GM23338 (cell line): Measurements from ENCODE around the gene SORCS3. TPM values are rescaled to one million over a fixed set of nuclear protein-coding genes. Genes with fewer than 3 reads are reported as not detected.

Source experiments
- ATAC-seq: fragments of 200-7000 bp; cut with Tn5 transposase; 3 replicates; pipeline ENCODE4 v1.9.1; 2020
- DNase-seq: peaks from one replicate; pipeline ENCODE4 v3.0.0-alpha.2; 2015; ENCODE audit warnings: low spot score
- H2AFZ ChIP-seq: fragments of 200-600 bp; sonication (generic); 2 replicates; pipeline ENCODE4 v1.8.0; 2016; ENCODE audit warnings: antibody characterized with exemption, mild to moderate bottlenecking, moderate library complexity
- H3F3A ChIP-seq: fragments of 200-600 bp; sonication (generic); replicated peaks from 2 replicates; pipeline ENCODE4 v1.8.0; 2017; ENCODE audit warnings: antibody characterized with exemption, mixed run types, low read depth
- H3K27ac ChIP-seq: fragments of 200-600 bp; sonication (generic); 2 replicates; pipeline ENCODE4 v1.6.1; 2016; ENCODE audit warnings: low read depth
- H3K27me3 ChIP-seq: fragments of 200-600 bp; sonication (generic); 2 replicates; pipeline ENCODE4 v1.8.0; 2016; ENCODE audit warnings: mild to moderate bottlenecking, mixed run types, moderate library complexity; ENCODE audit not compliant: insufficient read depth
- H3K36me3 ChIP-seq: fragments of 200-600 bp; sonication (generic); 2 replicates; pipeline ENCODE4 v1.8.0; 2016; ENCODE audit warnings: mild to moderate bottlenecking; ENCODE audit not compliant: insufficient read depth
- H3K4me1 ChIP-seq: fragments of 200-600 bp; sonication (generic); 2 replicates; pipeline ENCODE4 v1.8.0; 2016; ENCODE audit warnings: mild to moderate bottlenecking, moderate library complexity; ENCODE audit not compliant: insufficient read depth
- H3K4me2 ChIP-seq: fragments of 200-600 bp; sonication (generic); 2 replicates; pipeline ENCODE4 v1.7.1; 2017; ENCODE audit warnings: mixed run types
- H3K4me3 ChIP-seq: fragments of 200-600 bp; sonication (generic); 2 replicates; pipeline ENCODE4 v1.6.1; 2016; ENCODE audit warnings: mixed run types
- H3K79me2 ChIP-seq: fragments of 200-600 bp; sonication (generic); replicated peaks from 2 replicates; pipeline ENCODE4 v1.8.0; 2017; ENCODE audit warnings: mild to moderate bottlenecking; ENCODE audit not compliant: insufficient read depth
- H3K9me2 ChIP-seq: fragments of 200-600 bp; sonication (generic); 2 replicates; pipeline ENCODE4 v1.8.0; 2017; ENCODE audit not compliant: insufficient read depth
- H4K20me1 ChIP-seq: fragments of 200-600 bp; sonication (generic); replicated peaks from 2 replicates; pipeline ENCODE4 v1.8.0; 2017; ENCODE audit warnings: mild to moderate bottlenecking; ENCODE audit not compliant: insufficient read depth
- H3K27ac Mint-ChIP-seq: 2 replicates; pipeline ENCODE4 v1.8.0; 2020; ENCODE audit warnings: inconsistent platforms, mild to moderate bottlenecking, moderate library complexity, mixed read lengths
- H3K27me3 Mint-ChIP-seq: 3 replicates; pipeline ENCODE4 v1.8.0; 2022; ENCODE audit warnings: low read depth, mild to moderate bottlenecking, moderate library complexity, mixed read lengths, inconsistent platforms; ENCODE audit not compliant: insufficient read depth, poor library complexity
- H3K36me3 Mint-ChIP-seq: 3 replicates; pipeline ENCODE4 v1.8.0; 2021; ENCODE audit warnings: low read depth, mild to moderate bottlenecking, inconsistent platforms, moderate library complexity, mixed read lengths
- H3K4me1 Mint-ChIP-seq: 3 replicates; pipeline ENCODE4 v1.8.0; 2020; ENCODE audit warnings: mild to moderate bottlenecking, inconsistent platforms, mixed read lengths
- H3K4me3 Mint-ChIP-seq: 3 replicates; pipeline ENCODE4 v1.8.0; 2021; ENCODE audit warnings: moderate library complexity, mild to moderate bottlenecking, inconsistent platforms, mixed read lengths
- H3K9me3 Mint-ChIP-seq: 3 replicates; pipeline ENCODE4 v1.8.0; 2020; ENCODE audit warnings: moderate library complexity, mild to moderate bottlenecking, inconsistent platforms, mixed read lengths
- CREB1 ChIP-seq: fragments of 250-450 bp; sonication (Bioruptor Pico); IDR thresholded peaks from 2 replicates; pipeline ENCODE4 v1.5.0; 2020; ENCODE audit warnings: low read depth, mild to moderate bottlenecking, moderate library complexity
- EZH2 ChIP-seq: fragments of 200-600 bp; sonication (generic); IDR thresholded peaks from one replicate; pipeline ENCODE4 v1.8.0; 2017; ENCODE audit warnings: antibody characterized with exemption, mild to moderate bottlenecking, low read depth; ENCODE audit not compliant: unreplicated experiment
- NANOG ChIP-seq: IDR thresholded peaks from 2 replicates; pipeline ENCODE4 v1.6.1; 2016; ENCODE audit warnings: antibody characterized with exemption, borderline replicate concordance
- POLR2AphosphoS5 ChIP-seq: IDR thresholded peaks from 2 replicates; pipeline ENCODE4 v1.6.1; 2016; ENCODE audit warnings: antibody characterized with exemption, low read depth
- REST ChIP-seq: IDR thresholded peaks from one replicate; pipeline ENCODE4 v1.6.1; 2018; ENCODE audit warnings: antibody characterized with exemption; ENCODE audit not compliant: unreplicated experiment
- STAT1 ChIP-seq: IDR thresholded peaks from one replicate; pipeline ENCODE4 v1.6.1; 2016; ENCODE audit warnings: antibody characterized with exemption; ENCODE audit not compliant: unreplicated experiment
- ZNF114 ChIP-seq: fragments of 250-450 bp; sonication (Bioruptor Pico); IDR thresholded peaks from 2 replicates; pipeline ENCODE4 v1.5.0; 2020; ENCODE audit warnings: mild to moderate bottlenecking, moderate library complexity
- ZNF331 ChIP-seq: fragments of 250-450 bp; sonication (Bioruptor Pico); IDR thresholded peaks from 2 replicates; pipeline ENCODE4 v1.5.0; 2020; ENCODE audit warnings: low read depth, mild to moderate bottlenecking, moderate library complexity
- ZNF462 ChIP-seq: fragments of 250-450 bp; sonication (Bioruptor Pico); IDR thresholded peaks from 2 replicates; pipeline ENCODE4 v1.5.0; 2020; ENCODE audit warnings: mild to moderate bottlenecking, moderate library complexity
- polyA plus RNA-seq: library from polyadenylated mRNA; unstranded; fragments of >200 nt; fragmentation: Nextera tagmentation; extraction: Ambion mirVana; gene quantifications from 2 replicates; pipeline ENCODE4 v1.2.1, GENCODE V29; 2016
- total RNA-seq: library from RNA; depleted of rRNA; stranded (reverse); fragments of >200 nt; shearing (Covaris generic); gene quantifications from 2 replicates; pipeline ENCODE4 v1.2.3, GENCODE V29; 2014
- TF ChIP-seq, protein P1 (sequence below), 2 experiments: fragments of 200-600 bp in 1 of 2; sonication (generic) in 1 of 2; conservative IDR thresholded peaks; 2 replicates each; pipeline versions ENCODE4 v1.5.1 to v1.6.1; 2016 to 2017; ENCODE audit warnings: antibody characterized with exemption in 2 of 2, low read depth in 2 of 2, mild to moderate bottlenecking in 2 of 2, moderate library complexity in 1 of 2

SORCS3 gene
- total and polyA plus RNA-seq, 2 experiments from 2014 or later: 0.37 to 1.4 TPM

- no peak for TF ChIP-seq ZNF462 (CRISPR knock-in tag)
- TF ChIP-seq, protein P1, sequence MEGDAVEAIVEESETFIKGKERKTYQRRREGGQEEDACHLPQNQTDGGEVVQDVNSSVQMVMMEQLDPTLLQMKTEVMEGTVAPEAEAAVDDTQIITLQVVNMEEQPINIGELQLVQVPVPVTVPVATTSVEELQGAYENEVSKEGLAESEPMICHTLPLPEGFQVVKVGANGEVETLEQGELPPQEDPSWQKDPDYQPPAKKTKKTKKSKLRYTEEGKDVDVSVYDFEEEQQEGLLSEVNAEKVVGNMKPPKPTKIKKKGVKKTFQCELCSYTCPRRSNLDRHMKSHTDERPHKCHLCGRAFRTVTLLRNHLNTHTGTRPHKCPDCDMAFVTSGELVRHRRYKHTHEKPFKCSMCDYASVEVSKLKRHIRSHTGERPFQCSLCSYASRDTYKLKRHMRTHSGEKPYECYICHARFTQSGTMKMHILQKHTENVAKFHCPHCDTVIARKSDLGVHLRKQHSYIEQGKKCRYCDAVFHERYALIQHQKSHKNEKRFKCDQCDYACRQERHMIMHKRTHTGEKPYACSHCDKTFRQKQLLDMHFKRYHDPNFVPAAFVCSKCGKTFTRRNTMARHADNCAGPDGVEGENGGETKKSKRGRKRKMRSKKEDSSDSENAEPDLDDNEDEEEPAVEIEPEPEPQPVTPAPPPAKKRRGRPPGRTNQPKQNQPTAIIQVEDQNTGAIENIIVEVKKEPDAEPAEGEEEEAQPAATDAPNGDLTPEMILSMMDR (conservative IDR thresholded peaks at IDR 0.05; ENCODE audit: low read depth in 2 of 2): no peak; a peak in 1 of 4 replicates
- no peak for TF ChIP-seq CREB1 (CRISPR knock-in tag)
Measured at GRCh38 chr10:104767745-104768144, 126.7 kb downstream of the SORCS3 start (continued).

- H3K36me3 ChIP-seq: no peaks in the 10 kb centered on the region
- H3K9me2 ChIP-seq: no peaks in the 10 kb centered on the region; the same call in 1 of the 2 replicates
- no peak overlapping the region for H2AFZ ChIP-seq
- Mint-ChIP-seq H3K36me3 (no peaks in the 10 kb centered on the region), H3K4me3 (no peak overlapping the region), H3K9me3 (no peaks in the 10 kb centered on the region), H3K27me3 (peaks cover 7% of the 10 kb centered on the region), H3K4me1 (peaks cover 15% of the 10 kb centered on the region), H3K27ac (no peak overlapping the region)
- no peak overlapping the region for H3K4me3 ChIP-seq
- no peaks in the 10 kb centered on the region for H3F3A ChIP-seq
- H4K20me1 ChIP-seq: no peaks in the 10 kb centered on the region
- DNase-seq: no peak
- no peak overlapping the region for H3K27ac ChIP-seq
- H3K27me3 ChIP-seq: no peaks in the 10 kb centered on the region
- H3K4me2 ChIP-seq: no peak overlapping the region
- no peaks in the 10 kb centered on the region for H3K79me2 ChIP-seq
- no peak for ATAC-seq
- H3K4me1 ChIP-seq: peaks cover under 1% of the 10 kb centered on the region; the same call in 1 of the 2 replicates
- TF ChIP-seq STAT1 (no peak), POLR2AphosphoS5 (no peak), EZH2 (no peak), ZNF114 (CRISPR knock-in tag) (no peak), REST (no peak), ZNF331 (no peak), NANOG (no peak), CREB1 (CRISPR knock-in tag) (no peak)
- TF ChIP-seq, protein P1 (conservative IDR thresholded peaks at IDR 0.05; ENCODE audit: low read depth in 2 of 2): no peak
Measured at GRCh38 chr10:104773105-104773504, 132.0 kb downstream of the SORCS3 start.
